H1 (cell line): ENCODE results near the gene TUBGCP3. TPM values are rescaled to one million over a fixed set of nuclear protein-coding genes. Genes with fewer than 3 reads are reported as not detected.

Source experiments
- ASH2L ChIP-seq: fragments of 200-600, 300-600 bp; sonication (generic); IDR thresholded peaks from one replicate; pipeline ENCODE4 v1.7.1; 2017; ENCODE audit warnings: low read length
- CBX5 ChIP-seq: fragments of 300-800, 300-1000 bp; sonication (generic); IDR thresholded peaks from 2 replicates; pipeline ENCODE4 v1.7.1; 2016; ENCODE audit warnings: antibody characterized with exemption, low read length, low read depth
- CHD1 ChIP-seq: IDR thresholded peaks from 2 replicates; pipeline ENCODE4 v1.6.1; 2012; ENCODE audit warnings: low read depth, low read length, improper control_type of control experiment
- CHD7 ChIP-seq: fragments of 300-600 bp; sonication (generic); IDR thresholded peaks from 2 replicates; pipeline ENCODE4 v1.7.1; 2012; ENCODE audit warnings: low read length, moderate library complexity, mild to moderate bottlenecking, inconsistent platforms; ENCODE audit not compliant: insufficient replicate concordance
- EGR1 ChIP-seq: IDR thresholded peaks from 2 replicates; pipeline ENCODE4 v1.6.1; 2011; ENCODE audit warnings: low read depth, low read length, borderline replicate concordance
- EZH2 ChIP-seq: fragments of 200-600 bp; sonication (generic); IDR thresholded peaks from 2 replicates; pipeline ENCODE4 v1.7.1; 2012; ENCODE audit warnings: low read depth, mild to moderate bottlenecking, moderate library complexity, low read length, inconsistent platforms; ENCODE audit not compliant: severe bottlenecking
- HDAC6 ChIP-seq: IDR thresholded peaks from one replicate; pipeline ENCODE4 v1.7.1; 2012; ENCODE audit warnings: low read depth, mild to moderate bottlenecking, inconsistent platforms, low read length, moderate library complexity
- JUND ChIP-seq: IDR thresholded peaks from 2 replicates; pipeline ENCODE4 v1.6.1; 2011; ENCODE audit warnings: mild to moderate bottlenecking, improper control_type of control experiment, low read length
- MAX ChIP-seq: IDR thresholded peaks from 2 replicates; pipeline ENCODE4 v1.6.1; 2012; ENCODE audit warnings: inconsistent platforms
- SP1 ChIP-seq: IDR thresholded peaks from 2 replicates; pipeline ENCODE4 v1.6.1; 2011; ENCODE audit warnings: low read depth, low read length
- polyA plus RNA-seq, 7 experiments: library from polyadenylated mRNA; depleted of rRNA in 3 of 7; stranded (reverse) in 5 of 7; unstranded in 2 of 7; fragments of >200 nt in 5 of 7; fragments of 200-250 nt in 2 of 7; gene quantifications; 1 replicate in 5 of 7; 2 replicates in 1 of 7; 4 replicates in 1 of 7; pipeline versions ENCODE4 v1.2.1 to v1.2.3, GENCODE V29; 2011 to 2013; ENCODE audit warnings: missing spikeins in 2 of 7, mixed read lengths in 2 of 7
- total RNA-seq: library from RNA; stranded (reverse); fragmentation: NEBNext Ultra II Directional; extraction: Animal tissue kit (Norgen Biotek cat#: 25700); gene quantifications from 2 replicates; pipeline ENCODE4 v1.2.1, GENCODE V29; 2021
- TF ChIP-seq, protein P1 (sequence below): IDR thresholded peaks from 2 replicates; pipeline ENCODE4 v1.6.1; 2012; ENCODE audit warnings: low read length, inconsistent platforms

The TUBGCP3 gene
- total and polyA plus RNA-seq, 2 of the 8 experiments (the other 6 are each of a cell fraction or from before 2014, with no cell fraction given): 27.0 to 31.7 TPM

DNA sequence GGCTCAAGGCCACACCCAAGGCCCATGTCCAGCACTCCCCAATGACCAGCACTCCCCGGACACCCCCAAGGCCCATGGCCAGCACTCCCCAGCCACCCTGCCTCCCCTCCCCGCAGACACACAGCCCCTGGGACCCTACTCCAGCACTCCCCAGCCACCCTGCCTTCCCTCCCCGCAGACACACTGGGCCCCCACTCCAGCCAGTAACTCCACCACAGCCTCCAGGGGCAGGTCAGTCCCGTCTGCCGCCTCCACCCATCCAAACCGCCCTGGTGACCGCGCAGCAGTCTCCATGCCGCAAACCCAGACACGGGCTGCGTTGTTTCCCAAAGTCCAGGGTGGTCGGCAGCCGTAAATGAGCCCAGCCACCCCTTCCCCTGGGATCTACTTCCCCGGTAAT is 141.1 kb downstream of the TUBGCP3 start (continued):
- TF ChIP-seq CHD7 (no peak), EGR1 (no peak), EZH2 (no peak), ASH2L (no peak), CBX5 (no peak), MAX (no peak), JUND (no peak), CHD1 (no peak), SP1 (no peak), HDAC6 (no peak)
- TF ChIP-seq, protein P1, sequence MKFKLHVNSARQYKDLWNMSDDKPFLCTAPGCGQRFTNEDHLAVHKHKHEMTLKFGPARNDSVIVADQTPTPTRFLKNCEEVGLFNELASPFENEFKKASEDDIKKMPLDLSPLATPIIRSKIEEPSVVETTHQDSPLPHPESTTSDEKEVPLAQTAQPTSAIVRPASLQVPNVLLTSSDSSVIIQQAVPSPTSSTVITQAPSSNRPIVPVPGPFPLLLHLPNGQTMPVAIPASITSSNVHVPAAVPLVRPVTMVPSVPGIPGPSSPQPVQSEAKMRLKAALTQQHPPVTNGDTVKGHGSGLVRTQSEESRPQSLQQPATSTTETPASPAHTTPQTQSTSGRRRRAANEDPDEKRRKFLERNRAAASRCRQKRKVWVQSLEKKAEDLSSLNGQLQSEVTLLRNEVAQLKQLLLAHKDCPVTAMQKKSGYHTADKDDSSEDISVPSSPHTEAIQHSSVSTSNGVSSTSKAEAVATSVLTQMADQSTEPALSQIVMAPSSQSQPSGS: no peak
